NCI-H128 (cell line): ENCODE measurements around the gene MUC20.

Experiments
- DNase-seq: peaks from one replicate; lab custom pipeline; 2025; ENCODE audit not compliant: unreplicated experiment; lab: John Stamatoyannopoulos, UW

Gene MUC20

DNA sequence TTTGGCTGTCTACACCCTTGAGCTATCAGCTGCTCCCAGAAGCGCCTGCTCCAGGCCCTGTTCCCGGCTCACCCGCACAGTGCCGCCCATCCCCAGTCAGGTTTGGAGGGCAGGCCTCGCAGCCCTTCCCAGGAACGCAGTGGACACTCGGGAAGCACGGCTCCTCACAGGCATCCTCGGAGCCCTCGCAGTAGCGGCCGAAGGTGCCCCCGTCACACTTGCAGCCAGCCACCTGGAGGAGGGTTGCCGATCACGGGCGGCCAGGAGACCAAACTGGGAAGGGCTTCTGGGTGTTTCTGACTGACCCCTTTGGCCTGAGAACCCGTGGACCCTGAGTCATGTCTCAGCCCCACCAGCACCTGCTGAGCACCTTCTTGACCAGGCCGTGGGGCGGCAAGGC, 33.4 kb downstream of the MUC20 start:
- no peak for DNase-seq

DNA sequence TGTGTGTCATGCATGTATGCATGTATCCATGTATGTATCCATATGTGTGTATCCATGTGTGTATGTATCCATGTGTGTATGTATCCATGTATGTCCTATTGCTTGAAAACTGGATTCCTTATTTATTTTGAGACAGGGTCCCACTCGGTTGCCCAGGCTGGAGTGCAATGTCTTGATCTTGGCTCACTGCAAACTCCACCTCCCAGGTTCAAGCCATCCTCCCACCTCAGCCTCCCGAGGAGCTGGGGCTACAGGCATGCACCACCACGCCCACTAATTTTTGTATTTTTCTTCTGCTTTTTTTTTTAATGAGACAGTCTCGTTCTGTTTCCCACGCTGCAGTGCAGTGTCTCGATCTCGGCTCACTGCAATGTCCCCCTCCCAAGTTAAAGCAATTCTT, 34.1 kb downstream of the MUC20 start:
- no peak for DNase-seq

DNA sequence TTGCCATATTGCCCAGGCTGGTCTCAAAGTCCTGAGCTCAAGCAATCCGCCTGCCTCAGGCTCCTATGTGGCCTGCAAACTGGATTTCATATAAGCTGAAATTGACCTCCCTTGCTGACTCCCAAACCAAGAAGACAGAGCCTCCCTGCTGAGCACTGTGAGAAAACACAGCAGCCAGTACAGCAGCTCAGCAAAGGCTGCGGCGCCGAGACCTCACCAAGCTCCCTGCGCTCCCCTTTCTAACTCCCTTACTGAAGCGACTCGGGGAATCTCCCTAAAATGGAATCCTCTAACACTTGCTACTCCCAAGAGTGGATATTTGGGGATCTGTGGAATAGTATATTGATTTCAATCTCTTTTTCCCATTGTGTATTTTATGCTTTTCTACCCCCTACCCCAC, 34.6 kb downstream of the MUC20 start:
- no peak for DNase-seq

DNA sequence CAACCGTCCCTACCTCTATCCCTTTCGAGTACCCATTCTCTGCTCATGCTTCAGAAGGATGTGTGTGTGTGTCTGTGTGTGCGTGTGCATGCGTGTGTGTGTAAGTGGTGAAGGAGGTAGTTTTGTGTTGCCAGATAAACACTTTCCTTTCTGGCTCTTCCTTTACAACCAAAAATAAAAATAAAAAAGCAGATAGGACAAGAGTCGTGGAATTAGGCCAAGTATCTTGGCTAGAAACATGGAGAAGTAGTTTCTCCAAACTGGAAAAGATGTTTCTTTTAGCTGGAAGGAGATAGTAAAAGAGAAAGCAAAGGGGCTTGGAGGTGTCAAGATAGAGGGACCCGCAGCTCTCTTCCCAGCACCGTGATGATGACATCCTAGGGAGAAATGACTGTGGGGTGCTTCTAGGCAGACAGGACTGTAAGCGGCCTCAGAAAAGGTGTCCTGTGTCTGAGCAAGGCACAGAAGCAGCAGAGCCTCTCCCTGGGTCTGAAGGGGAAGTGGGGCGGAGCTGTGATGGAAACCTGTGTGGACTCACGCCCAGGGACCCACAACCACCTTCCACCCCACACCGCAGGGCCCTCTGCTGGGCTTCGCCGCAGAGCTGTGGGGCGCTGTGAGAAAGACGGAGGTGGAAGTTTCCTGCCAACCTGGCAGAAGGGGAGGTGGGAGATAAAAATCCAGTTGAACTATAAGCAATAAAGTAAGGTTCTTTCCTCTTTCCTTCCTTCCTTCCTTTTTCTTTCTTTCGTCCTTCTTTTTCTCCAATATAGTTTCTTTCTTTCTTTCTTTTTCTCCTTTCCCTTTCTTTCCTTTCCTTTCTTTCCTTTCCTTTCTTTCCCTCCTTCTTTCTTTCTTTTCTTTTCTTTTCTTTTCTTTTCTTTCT, 35.3 kb downstream of the MUC20 start:
- DNase-seq: no peak

DNA sequence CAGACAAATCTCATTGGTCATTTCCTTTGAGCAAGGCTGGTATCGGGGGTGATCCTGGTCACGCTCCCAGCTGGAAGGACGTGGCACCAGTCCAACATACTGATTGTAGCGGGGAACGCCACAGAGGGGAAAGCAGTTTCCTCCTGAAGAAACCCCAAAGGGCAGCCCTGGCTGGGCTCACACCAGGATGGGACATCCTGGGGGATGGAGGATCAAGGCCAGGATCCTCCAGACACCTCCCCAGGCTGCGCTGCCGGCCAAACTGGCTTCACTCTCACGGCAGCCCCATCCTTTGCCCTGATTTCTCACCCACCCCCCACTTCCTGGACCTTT, 36.6 kb downstream of the MUC20 start:
- DNase-seq: no peak

DNA sequence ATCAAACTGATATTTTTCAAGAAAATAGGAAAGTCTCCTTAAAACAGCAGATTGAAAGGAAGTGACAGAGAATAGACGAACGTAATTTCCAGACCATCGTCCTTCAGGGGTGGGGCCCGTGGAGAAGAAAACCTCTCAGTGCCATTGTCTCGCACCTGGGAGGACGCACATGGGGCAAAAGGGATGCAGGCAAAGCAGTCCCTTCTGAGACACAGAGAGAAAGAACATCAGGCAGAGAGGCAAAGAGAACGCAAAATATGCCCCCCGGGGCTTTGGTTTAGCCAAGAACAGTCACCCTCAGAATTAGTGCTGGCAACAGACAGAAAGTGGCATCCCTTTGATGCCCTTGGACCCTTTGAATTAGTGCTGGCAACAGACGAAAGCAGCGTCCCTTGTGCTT, 37.0 kb downstream of the MUC20 start:
- DNase-seq: no peak

DNA sequence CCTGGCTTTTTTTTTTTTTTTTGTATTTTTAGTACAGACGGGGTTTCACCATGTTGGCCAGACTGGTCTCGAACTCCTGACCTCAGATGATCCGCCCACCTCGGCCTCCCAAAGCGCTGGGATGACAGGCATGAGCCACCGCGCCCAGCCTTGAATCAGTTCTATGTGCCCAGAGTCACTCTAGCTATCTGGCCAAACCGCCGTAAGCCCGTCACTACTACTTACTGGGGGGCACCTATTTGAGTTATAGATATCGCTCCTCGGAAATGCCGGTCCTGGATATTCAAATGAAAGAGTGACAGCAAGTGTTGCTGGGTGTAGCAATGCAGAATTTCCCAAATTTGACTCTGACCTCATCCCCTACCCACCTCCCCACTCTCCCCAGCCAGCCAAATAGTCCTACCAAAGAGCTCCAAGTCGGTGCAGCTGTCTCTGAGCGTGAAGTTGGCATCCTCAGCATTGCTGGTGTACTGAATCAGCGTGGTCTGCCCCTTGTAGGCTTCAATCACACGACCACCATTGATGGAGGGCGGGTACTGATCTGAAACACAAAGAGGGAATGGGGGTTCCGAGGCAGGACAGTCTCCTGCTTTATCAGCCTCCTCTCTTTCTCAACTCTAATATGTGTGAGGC, 38.1 kb downstream of the MUC20 start:
- no peak for DNase-seq

DNA sequence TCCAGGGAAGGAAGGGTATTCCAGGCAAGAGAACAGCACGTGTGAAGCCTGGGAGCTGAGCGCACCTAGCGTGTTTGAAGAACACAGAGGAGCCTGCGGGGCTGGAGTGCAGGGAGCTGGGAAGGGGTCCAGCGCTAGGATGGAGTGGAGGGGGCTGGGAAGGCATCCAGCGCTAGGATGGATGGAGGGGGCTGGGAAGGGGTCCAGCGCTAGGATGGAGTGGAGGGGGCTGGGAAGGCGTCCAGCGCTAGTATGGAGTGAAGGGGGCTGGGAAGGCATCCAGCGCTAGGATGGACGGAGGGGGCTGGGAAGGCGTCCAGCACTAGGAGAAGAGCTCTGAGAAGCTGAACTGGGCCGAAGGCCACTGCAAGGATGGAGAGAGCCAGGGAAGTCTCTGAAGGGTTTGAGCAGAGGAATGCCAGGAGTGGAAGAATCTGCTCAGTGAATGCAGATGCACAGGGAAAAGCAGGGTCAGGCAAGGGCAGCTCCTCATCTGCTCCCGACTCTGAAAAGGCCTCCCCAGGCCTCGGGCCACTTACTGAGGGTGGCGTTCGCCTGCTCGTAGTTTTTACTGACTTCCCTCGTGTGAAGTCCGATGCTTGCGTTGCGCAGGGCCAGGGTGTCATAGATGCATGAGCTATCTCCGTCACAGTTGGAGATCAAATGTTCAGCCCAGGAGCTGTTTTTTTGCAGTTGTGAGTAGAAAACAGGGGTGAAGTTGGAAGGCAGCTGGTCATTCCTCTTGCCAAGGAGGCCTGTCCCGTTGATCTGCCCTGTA, 39.8 kb downstream of the MUC20 start:
- DNase-seq: no peak

DNA sequence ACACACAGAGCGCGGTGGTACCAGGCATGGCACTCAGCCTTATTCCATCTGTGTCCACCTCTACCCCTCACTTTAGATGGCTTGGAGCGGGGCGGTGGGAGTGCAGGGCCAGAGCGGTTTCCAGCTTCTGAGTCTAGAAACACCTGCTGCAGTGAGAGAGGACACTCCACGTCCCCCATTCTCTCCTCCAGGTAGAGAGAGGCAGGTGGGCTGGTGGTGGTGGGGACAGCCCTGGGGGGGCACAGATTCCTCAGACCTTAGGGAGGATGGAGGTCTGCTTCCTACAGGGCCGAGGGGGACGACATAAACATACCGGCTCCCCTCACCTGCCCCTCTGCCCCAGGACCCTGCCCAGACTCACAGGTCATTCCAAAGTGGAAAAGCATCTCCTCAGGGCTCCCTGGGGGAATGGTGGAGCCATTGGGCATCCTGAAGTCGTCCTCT, 40.4 kb downstream of the MUC20 start:
- no peak for DNase-seq

DNA sequence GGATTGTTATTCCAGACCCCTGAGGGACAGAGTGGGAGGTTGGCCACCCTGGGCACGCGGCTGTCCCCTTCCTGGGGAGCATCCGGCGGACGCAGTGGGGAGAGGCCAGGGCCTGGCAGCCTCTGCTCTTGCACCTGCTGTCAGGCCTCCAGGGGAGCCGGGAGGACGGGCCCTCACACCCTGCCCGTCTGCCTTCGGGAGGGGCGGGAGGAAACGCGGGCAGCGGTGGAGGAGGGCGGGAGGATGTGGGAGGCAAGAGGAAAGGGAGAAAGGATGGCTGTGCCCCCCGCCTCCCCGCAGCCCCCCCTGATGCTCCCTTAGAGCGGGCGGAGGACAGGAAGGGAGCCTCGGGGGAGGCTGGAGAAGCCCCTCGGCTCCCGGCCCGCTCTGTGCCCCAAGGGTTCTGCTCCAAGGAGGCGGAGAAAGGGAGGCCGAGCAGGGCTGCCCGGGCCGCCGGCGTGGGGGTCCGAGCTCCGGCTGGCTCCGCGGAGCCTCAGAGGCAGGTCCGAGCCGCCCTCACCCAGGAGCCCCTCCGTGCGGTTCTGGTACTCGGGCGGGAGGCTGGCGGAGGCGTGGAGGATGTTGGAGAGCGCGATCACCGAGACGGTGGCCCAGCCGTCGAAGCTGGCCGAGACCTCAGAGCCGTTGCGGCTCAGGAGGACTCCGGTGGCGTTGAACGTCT, 40.9 kb downstream of the MUC20 start:
- no peak for DNase-seq

DNA sequence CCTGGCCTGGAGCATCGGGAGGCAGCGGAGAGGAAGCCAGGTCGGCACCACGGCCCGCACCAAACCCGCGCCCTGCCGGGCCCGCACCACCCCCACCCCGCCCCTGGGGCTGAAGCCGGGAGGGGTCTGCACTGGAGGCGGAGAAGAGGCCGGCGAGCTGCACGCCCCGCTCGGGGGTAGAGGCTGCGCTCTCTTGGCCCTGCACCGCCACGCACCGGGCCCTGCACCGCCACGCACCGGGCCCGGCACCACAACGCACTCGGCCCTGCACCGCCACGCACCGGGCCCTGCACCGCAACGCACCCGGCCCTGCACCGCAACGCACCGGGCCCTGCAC, 41.4 kb downstream of the MUC20 start:
- no peak for DNase-seq

DNA sequence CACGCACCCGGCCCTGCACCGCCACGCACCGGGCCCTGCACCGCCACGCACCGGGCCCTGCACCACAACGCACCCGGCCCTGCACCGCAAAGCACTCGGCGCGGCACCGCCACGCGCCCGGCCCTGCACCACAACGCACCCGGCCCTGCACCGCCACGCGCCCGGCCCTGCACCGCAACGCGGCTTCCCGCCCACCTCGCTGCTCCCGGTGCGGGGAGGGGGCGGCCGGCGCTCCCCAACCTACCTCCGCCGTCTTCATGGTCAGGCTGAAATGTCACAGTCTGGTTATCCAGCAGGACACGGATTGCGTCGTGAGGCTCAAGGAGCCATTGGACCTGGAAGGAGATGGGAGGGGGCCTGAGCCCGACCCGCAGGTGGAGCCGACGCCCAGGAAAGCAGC, 41.8 kb downstream of the MUC20 start:
- DNase-seq: no peak

DNA sequence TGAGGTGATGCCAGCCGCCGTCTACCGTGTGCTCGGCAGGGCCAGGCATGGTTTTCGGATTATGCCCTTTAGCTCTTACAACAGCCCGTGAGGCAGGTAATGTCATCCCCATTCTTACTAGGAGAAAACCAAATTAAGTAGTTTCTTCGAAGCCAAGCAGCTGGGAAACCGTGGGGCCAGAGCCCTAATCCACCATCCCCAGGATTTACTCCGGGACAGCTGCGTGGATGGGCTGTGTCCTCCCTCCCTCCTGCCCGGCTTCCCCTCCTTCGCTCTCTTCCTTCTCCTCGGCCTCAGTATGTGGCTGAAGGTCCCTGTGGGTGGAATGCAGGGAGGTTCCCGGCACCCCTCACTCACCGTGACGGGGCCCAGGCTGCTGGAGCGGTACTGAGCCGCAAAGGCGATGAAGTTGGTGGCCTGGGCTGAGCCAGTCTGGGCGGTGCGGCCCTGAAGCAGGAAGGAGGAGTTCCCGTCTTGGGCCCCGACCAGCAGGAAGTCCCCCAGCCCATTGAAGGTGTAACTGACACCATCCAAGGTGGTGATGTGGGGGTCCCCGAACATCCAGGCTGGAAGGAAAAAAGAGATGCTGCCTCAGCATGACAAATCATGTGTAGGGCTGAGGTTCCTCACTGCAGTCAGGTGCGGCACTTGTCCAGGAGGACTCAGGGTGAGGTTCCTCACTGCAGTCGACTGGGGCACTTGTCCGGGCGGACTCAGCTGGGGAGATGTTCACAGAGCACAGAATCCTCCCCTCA, 42.5 kb downstream of the MUC20 start:
- DNase-seq: no peak

DNA sequence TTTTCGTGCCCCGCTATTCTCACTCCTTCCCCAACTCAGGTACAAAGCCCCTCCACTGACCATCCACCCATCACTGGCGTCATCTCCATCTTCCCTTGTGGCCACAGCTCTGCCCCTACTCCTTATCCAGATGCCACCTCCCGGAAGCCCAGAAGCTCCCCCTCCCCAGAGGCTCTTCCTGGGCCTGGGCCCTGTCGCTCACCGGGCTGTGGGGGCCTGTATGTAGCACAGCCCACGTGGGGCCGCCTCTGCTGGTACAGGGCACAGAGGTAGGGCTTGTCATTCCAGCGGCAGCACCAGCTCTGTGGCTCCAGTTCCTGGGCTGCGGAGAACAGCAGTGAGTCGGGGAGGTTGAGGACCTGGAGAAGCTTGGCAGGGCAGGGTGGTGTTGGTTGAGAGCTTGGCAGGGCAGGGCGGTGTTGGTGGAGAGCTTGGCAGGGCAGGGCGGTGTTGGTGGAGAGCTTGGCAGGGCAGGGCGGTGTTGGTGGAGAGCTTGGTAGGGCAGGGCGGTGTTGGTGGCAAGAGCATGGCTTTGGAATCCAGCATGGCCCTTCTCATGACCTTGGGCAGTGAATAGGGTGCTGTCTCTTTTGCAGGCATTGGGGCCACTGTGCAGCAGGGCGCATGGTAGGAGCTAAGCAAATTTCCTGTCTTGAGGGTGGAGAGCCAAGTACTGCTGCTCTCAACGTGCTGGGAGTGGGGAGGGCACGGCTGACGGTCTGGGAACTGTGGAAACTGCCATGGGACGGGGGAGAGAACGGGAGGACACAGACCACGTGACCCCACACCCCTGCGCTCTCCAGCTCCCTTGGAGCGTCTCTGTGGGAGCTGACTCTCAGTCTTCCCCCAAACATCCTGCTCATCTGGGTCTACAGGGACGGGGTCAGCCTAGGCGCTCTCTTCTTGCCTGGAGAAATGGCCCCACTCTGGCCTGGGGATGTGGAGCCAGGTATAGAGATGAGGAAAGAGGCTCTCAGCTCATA, 43.4 kb downstream of the MUC20 start:
- no peak for DNase-seq

DNA sequence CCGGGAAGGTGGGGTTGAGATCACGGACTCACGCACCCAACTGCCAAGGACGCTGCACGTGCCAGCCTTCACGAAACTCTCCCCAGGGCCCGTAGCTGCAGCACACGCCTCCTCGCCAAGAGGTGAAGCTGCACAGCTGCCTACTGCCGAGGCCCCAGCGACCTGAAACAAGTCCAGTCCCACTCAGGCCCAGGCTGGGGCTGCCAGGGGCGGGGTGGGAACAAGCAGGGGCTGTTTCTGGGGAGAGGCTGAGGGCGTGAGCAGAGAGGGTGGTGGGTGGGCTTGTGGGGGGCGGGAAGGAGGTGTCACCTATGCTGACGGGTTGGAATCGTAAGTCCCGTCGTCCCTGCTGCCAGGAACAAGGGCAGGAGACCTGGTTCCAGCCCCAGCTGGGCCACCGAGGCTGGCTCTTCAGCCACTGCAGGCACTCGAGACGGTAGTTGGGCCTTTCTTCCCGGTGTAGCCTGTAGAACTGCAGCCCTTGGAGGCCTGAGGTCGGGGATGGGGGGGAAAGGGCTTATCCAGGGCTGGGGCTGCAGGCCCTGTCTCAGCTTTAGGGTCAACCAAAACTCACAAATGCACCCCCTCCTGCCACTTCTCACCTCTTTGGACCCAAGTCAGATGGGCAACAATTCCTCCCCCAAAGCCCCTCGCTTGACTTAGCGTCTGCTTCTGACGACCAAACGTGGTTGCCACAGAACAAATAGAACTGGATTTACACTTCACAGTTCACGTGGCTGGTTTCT, 44.4 kb downstream of the MUC20 start:
- no peak for DNase-seq

DNA sequence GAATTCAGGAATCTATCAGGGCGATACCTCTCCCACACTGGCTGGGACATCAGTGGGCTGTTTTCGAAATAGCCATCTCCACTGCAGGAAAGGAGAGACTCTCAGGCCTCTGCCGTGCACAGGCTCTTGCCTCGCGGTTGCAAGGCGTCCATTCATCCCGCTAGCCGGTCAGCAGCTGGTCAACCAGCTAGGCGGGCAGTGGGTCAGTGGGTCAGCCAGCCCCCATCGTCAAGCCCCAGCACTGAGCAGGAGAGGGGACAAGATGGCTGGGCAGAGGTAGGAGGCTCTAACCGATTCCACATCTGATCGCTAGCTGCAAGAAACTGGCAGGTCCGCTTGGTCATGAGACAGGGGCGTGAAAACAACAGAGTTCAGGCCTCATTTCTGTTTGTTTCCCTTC, 45.9 kb downstream of the MUC20 start:
- DNase-seq: no peak

DNA sequence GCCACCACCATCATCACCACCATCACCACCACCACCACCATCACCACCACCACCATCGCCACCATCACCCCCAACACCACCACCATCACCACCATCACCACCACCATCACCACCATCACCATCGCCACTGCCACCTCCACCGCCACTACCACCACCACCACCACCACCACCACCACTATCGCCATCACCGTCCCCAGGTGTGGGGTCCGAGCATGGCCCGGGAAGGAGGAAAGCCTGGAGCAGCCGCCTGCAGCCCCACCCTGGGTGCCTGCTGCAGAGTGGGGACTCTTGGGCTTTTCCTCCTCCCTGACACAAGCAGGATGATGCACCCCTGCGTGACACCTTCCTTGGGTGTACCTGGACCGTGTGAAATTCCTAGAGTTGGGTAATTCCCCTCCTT, 47.0 kb downstream of the MUC20 start:
- DNase-seq: no peak

DNA sequence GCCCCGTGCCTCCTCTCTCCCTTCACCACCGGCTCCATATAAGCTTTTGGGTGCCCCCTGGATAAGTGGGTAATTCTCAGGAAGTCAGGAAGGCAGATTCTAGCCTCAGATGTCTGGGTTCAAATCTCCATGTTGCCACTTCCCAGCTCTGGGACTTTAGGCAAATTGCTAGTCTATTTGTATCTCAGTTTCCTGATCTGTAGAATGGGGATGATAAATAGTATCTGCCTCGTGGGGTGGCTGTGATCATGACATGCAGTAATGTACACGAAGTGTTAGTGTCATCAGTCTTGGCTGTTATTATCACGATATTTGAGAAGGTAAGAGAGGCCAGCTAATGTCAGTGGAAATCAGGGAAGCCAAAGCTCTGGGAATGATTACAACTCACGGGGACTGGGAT, 47.6 kb downstream of the MUC20 start:
- no peak for DNase-seq

DNA sequence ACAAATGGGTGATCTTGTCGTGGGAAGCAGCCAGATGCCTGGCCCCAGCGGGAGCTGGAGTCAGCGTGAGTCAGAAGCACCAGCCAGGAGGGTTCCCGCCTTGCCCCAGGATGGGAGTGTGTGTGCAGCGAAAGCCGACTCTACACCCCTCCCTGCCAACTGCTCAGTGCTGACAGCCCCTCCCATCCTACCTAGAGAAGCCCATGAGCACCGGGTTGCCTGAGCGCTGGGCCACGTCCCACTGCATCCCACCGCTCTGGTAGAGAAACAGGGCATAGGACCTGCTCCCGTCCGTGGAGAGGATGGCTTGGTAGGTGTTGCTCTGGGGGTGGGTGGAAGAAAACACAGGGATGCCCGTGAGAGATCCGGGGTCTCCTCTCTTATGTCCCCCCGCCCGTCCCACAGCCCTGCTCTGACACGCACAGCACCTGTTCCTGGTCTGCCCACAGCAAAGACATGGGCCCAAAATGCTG, 48.1 kb downstream of the MUC20 start:
- no peak for DNase-seq
